Stomach (tissue), 9 donors: ENCODE measurements around the gene MED12L. TPM values are rescaled to one million over a fixed set of nuclear protein-coding genes. Genes with fewer than 3 reads are reported as not detected.

Experiments used
- DNase-seq, 2 donors: peaks; one replicate each; pipeline versions ENCODE4 v3.0.0 to v3.0.0-alpha.2; 2013 to 2019
- H3K27ac ChIP-seq, 5 donors: fragments of 200-600 bp in 4 of 5; sonication (generic) in 4 of 5; one replicate each; pipeline ENCODE4 v1.5.1; 2013 to 2019; ENCODE audit warnings: mild to moderate bottlenecking in 1 of 5, moderate library complexity in 1 of 5
- H3K27me3 ChIP-seq, 3 donors: fragments of 200-600 bp; sonication (generic); one replicate each; pipeline ENCODE4 v1.5.1; 2017 to 2019; ENCODE audit warnings: mixed run types in 1 of 3
- H3K36me3 ChIP-seq, 4 donors: fragments of 200-600 bp; sonication (generic); 1 replicate in 3 of 4; 2 replicates in 1 of 4; pipeline ENCODE4 v1.5.1; 2016 to 2019
- H3K4me1 ChIP-seq, 4 donors: fragments of 200-600 bp; sonication (generic); one replicate each; pipeline ENCODE4 v1.5.1; 2016 to 2019
- H3K4me3 ChIP-seq, 4 donors: fragments of 200-600 bp; sonication (generic) in 3 of 4; one replicate each; pipeline ENCODE4 v1.5.1; 2016 to 2019; ENCODE audit warnings: mild to moderate bottlenecking in 1 of 4
- H3K9me3 ChIP-seq, 4 donors: fragments of 200-600 bp; sonication (generic); one replicate each; pipeline ENCODE4 v1.5.1; 2016 to 2019
- EP300 ChIP-seq: sonication (generic); formaldehyde crosslinking; IDR thresholded peaks from one replicate; pipeline ENCODE4 v1.6.1; 2017; ENCODE audit warnings: antibody characterized with exemption
- POLR2A ChIP-seq, 4 donors: fragments of 450-650 bp; IDR thresholded peaks; one replicate each; pipeline ENCODE4 v1.6.1; 2016; ENCODE audit warnings: antibody characterized with exemption in 4 of 4, control low read depth in 2 of 4, mild to moderate bottlenecking in 1 of 4, moderate library complexity in 1 of 4
- POLR2AphosphoS5 ChIP-seq, 3 donors: sonication (generic); formaldehyde crosslinking; IDR thresholded peaks; one replicate each; pipeline ENCODE4 v1.6.1; 2016; ENCODE audit warnings: antibody characterized with exemption in 3 of 3
- WGBS, 5 donors: extraction: QIAGEN DNeasy Blood & Tissue Kit in 3 of 5; methylation state at CpG; one replicate each; pipeline versions ENCODE4 v1.1.5 to v1.1.7; 2013 to 2018; 5-methylcytosine and 5-hydroxymethylcytosine counted together
- intact Hi-C: fragments of 100-400 bp; cut with DNase I; formaldehyde crosslinking; loops from one replicate; pipeline ENCODE4 v1.15.1; 2023; ENCODE audit warnings: low total_unique reads
- polyA plus RNA-seq, 3 donors: library from polyadenylated mRNA; stranded (reverse); fragments of 200-250 nt; gene quantifications; one replicate each; pipeline ENCODE4 v1.2.3, GENCODE V29; 2013
- total RNA-seq, 5 donors: library from RNA; depleted of rRNA; stranded (reverse); fragments of >200 nt; gene quantifications; one replicate each; pipeline versions ENCODE4 v1.1.0 to v1.2.3, GENCODE V29; 2014 to 2016
- TF ChIP-seq, protein P1 (sequence below), 7 experiments: fragments of 450-650 bp in 4 of 7; fragments of 200-600 bp in 3 of 7; sonication (generic) in 3 of 7; IDR thresholded peaks; one replicate each; pipeline ENCODE4 v1.5.1; 2016 to 2019; ENCODE audit warnings: antibody characterized with exemption in 7 of 7, control low read depth in 2 of 7, mild to moderate bottlenecking in 1 of 7
- donor health status: healthy with polysubstance abuse.
- donor health status: Bipolar disorder and iron deficiency.
- donor health status: healthy.

MED12L gene
- total and polyA plus RNA-seq, 8 donors: 0.06 to 2.9 (median 0.36) TPM; not detected in 2

DNA sequence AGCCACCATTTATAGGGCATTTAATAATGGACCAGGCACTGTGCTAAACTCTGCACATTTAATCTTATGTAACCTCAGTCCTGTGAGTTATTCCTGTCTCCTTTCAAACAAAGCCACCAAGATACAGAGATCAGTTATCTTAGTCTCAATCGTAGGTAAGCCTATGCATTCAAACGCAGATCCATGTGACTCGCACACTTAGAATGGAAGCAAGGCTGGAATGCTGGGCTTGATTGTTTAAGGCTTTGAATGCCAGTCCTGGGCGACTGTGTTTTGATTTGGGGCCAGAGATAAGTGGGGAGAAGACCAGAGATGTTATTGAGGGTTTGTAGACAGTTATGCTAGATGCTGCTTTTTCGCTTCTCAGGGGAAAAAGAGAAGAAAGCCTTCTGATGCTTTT, 22.2 kb downstream of the MED12L start:
- H3K27me3 ChIP-seq: no peaks in the 10 kb centered on the region
- WGBS, 5 donors: 44 to 64% (median 54%) methylated on average over 5 of the region's 5 CpGs
- TF ChIP-seq EP300 (no peak), POLR2AphosphoS5 (IDR thresholded peaks at IDR 0.05) (no peak), POLR2A (IDR thresholded peaks at IDR 0.05) (no peak)
- TF ChIP-seq, protein P1, sequence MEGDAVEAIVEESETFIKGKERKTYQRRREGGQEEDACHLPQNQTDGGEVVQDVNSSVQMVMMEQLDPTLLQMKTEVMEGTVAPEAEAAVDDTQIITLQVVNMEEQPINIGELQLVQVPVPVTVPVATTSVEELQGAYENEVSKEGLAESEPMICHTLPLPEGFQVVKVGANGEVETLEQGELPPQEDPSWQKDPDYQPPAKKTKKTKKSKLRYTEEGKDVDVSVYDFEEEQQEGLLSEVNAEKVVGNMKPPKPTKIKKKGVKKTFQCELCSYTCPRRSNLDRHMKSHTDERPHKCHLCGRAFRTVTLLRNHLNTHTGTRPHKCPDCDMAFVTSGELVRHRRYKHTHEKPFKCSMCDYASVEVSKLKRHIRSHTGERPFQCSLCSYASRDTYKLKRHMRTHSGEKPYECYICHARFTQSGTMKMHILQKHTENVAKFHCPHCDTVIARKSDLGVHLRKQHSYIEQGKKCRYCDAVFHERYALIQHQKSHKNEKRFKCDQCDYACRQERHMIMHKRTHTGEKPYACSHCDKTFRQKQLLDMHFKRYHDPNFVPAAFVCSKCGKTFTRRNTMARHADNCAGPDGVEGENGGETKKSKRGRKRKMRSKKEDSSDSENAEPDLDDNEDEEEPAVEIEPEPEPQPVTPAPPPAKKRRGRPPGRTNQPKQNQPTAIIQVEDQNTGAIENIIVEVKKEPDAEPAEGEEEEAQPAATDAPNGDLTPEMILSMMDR (IDR thresholded peaks at IDR 0.05): no peak
- H3K27ac ChIP-seq: no peak overlapping the region
- no peaks in the 10 kb centered on the region for H3K4me1 ChIP-seq
- intact Hi-C loops: no loop called here
- H3K4me3 ChIP-seq: no peak overlapping the region
- no peak for DNase-seq
- H3K9me3 ChIP-seq: no peaks in the 10 kb centered on the region
- no peaks in the 10 kb centered on the region for H3K36me3 ChIP-seq

DNA sequence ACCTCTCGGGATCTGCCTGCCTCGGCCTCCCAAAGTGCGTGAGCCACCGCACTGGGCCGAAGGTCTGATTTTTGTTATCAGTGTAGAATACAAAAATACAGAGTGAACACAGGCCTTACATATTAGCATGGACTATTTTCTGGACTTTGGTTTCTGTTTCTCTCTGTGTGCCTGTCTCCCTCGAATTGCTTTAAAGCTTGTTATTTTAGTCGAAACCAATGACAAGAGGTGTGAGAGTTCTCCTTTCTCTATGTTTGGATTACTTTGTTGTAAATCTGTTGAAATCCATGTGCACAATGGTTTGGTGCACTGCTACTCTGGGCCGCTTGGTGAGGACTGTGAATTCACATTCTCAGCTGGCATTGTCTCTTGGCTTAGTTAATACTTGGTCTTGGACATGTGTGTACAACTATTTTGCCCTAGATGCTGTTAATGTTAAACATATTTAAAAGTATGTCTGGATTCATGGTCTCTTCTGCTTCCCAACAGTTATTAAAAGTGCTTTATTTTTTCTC, 23.9 kb downstream of the MED12L start:
- TF ChIP-seq EP300 (no peak), POLR2AphosphoS5 (IDR thresholded peaks at IDR 0.05) (no peak)
- TF ChIP-seq, protein P1 (IDR thresholded peaks at IDR 0.05): no peak
- DNase-seq: no peak
- 75 to 91% (median 85%) methylated on average over 8 of the region's 8 CpGs for WGBS, 5 donors
- intact Hi-C loops: no loop called here
- no peaks in the 10 kb centered on the region for H3K4me1 ChIP-seq
- H3K27ac ChIP-seq: no peak overlapping the region
- H3K36me3 ChIP-seq: no peaks in the 10 kb centered on the region
- no peak overlapping the region for H3K4me3 ChIP-seq
- no peaks in the 10 kb centered on the region for H3K27me3 ChIP-seq
- no peaks in the 10 kb centered on the region for H3K9me3 ChIP-seq

DNA sequence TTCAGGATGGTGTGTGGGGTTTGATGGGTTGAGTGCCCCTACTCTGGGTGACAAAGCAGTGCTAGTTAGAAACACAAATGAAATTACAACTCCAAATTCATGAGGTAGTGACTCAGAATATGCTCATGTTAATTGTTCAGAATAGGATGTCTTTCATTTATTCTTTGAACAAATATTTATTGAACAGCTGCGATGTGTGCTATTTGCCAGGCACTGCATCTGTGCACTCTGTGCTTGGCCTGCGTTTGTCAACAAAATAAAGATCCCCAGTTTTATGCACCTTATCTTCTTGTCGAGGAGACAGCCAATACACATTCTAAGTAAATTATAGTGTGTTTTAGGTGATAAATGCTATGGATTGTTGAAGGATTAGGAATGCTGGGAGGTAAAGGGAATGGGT, 27.3 kb downstream of the MED12L start:
- TF ChIP-seq EP300: no peak
- no peak for TF ChIP-seq POLR2AphosphoS5 (IDR thresholded peaks at IDR 0.05)
- TF ChIP-seq POLR2A (IDR thresholded peaks at IDR 0.05): no peak
- TF ChIP-seq, protein P1 (IDR thresholded peaks at IDR 0.05): no peak
- Histone ChIP-seq H3K4me3 (no peak overlapping the region), H3K27me3 (no peaks in the 10 kb centered on the region), H3K27ac (no peak overlapping the region), H3K4me1 (no peaks in the 10 kb centered on the region), H3K9me3 (no peaks in the 10 kb centered on the region), H3K36me3 (no peaks in the 10 kb centered on the region)
- DNase-seq: no peak
- 37 to 61% (median 41%) methylated on average over 3 of the region's 3 CpGs for WGBS, 5 donors
- intact Hi-C loops: no loop called here

DNA sequence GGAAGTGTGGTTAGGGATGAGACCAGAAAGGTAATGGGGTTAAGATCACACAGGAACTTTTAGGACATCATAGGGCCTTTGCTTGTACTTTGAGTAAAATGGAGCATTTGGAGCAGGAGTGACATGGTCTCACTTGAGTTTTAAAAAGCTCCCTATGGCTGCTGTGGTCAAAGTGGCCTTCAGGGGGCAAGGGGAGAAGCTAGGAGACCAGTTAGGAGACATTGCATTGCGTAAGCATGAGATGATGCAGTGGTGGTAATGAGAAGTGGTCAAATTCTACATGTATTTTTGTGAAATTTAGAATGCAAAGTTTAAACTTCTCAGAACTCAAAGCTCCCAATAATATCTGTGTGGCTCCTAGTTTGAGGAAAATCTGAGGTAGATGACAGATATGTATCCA, 27.9 kb downstream of the MED12L start:
- Histone ChIP-seq H3K4me1 (no peaks in the 10 kb centered on the region), H3K27me3 (no peaks in the 10 kb centered on the region), H3K9me3 (no peaks in the 10 kb centered on the region), H3K4me3 (no peak overlapping the region), H3K27ac (no peak overlapping the region), H3K36me3 (no peaks in the 10 kb centered on the region)
- no peak for DNase-seq
- intact Hi-C loops: no loop called here
- 84 to 100% (median 93%) methylated on average over 1 of the region's 1 CpG for WGBS, 5 donors
- TF ChIP-seq, protein P1 (IDR thresholded peaks at IDR 0.05): no peak
- TF ChIP-seq EP300: no peak
- TF ChIP-seq POLR2A (IDR thresholded peaks at IDR 0.05): no peak
- TF ChIP-seq POLR2AphosphoS5 (IDR thresholded peaks at IDR 0.05): no peak
